SK-N-MC (cell line): ENCODE measurements around the gene CYB5D1.

ENCODE experiments used
- EZH2 ChIP-seq: fragments of 200-600 bp; sonication (generic); IDR thresholded peaks from one replicate; pipeline ENCODE4 v1.6.1; 2017; ENCODE audit warnings: antibody characterized with exemption
- FOXP2 ChIP-seq: optimal IDR thresholded peaks from 2 replicates; pipeline ENCODE3; 2011; ENCODE audit warnings: mild to moderate bottlenecking, moderate library complexity; ENCODE audit not compliant: insufficient read depth; ENCODE audit errors: extremely low read length, control extremely low read depth
- POLR2AphosphoS5 ChIP-seq: IDR thresholded peaks from 2 replicates; pipeline ENCODE4 v1.6.1; 2012; ENCODE audit warnings: mild to moderate bottlenecking, low read depth, low read length, borderline replicate concordance

DNA sequence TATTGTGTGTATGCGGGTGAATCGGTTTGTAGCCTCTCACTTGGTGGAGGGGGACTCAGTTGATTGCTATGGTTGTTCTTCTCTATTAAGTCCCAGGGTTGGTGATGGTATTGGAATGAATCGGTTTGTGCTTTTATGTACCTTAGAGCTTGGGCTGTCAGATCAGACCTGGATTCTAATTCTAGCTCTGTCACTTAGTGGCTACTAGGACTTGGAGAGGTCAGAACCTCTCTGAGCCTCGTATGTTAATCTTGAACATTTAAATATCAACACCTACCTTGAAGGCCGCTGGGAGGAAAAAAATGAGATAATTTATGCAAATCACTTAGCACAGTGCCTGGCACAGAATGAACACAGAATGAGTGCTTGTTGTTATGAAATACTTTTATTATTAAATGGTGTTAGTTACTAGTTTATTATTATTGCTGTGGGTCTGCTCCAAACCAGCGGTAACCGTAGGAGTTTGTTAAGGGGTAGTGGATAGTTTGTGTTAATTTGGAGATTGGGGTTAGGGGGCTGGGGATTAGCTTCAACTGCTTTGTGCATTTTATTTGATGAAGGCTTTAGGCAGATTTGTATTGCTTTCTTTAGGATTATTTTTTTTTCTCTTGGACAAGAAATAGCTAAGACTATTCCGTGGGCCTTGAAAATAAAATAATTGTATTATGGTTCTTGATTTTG, 20.3 kb upstream of the CYB5D1 start:
- TF ChIP-seq EZH2: no peak
- TF ChIP-seq POLR2AphosphoS5: no peak
- TF ChIP-seq FOXP2: no peak
